SKM-1 (cell line): ENCODE data around the gene KIR2DL1.
"Not testable (repeated sequence)": the region's sequence is repeated elsewhere in the genome, so short reads cannot be mapped to it uniquely, and the experiment has no call there.

Source experiments
- DNase-seq: peaks from one replicate; lab custom pipeline; 2025; ENCODE audit not compliant: unreplicated experiment; lab: John Stamatoyannopoulos, UW

Gene KIR2DL1

DNA sequence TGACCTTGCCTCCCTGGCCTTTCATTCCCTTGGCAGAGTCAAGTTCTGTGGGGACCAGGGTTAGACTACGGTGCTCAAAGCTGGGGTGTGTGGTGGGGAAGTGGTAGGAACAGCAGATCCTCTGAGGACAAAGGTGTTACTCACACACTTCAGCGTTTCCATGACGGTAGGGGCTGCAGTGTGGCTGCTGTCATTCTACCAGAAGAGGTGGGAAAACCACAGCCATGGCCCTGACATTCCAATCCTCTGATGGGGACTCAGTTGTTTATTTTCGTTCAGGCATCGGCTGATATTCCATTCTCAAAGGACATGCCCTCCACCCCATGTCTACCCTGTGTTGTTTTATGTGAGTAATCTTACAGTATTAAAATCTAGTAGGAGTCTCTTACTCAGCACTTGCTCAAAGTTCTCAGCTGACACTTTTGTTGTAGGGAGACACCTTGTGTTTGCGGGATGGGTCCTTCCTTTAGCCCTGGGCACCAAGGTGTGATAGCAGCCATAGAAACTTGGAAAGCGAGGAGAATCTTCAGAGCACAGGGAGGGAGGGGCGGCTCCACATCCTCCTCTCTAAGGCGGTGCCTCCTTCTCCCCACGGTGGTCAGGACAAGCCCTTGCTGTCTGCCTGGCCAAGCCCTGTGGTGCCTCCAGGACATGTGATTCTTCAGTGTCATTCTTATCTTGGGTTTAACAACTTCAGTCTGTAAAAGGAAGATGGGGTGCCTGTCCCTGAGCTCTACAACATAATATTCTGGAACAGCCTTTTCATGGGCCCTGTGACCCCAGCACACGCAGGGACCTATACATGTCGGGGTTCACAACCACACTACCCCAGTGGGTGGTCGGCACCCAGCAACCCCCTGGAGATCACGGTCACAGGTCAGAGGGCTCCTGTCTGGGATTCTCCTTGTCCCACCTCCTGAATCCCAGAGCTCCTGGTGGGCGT is 1.7 kb downstream of the KIR2DL1 start:
- DNase-seq: not testable (repeated sequence)

DNA sequence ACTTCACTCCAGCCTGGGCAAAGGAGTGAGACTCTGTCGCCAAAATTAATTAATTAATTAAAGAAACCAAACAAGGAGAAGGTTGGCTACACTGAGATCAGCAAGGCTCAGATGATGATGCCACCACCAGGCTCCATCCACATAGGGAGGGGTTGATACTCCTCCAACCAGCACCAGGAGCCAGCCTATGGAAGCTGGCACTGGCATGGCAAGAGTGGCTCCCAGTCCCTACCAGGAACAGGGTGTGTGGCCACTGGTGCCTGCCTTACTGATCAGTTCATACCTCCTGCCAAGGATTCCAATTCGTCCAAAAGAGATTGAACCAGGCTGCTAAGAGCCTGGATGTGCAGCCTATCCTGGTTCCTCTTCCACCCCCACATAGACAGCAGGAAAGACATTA is 3.1 kb downstream of the KIR2DL1 start:
- DNase-seq: not testable (repeated sequence)

DNA sequence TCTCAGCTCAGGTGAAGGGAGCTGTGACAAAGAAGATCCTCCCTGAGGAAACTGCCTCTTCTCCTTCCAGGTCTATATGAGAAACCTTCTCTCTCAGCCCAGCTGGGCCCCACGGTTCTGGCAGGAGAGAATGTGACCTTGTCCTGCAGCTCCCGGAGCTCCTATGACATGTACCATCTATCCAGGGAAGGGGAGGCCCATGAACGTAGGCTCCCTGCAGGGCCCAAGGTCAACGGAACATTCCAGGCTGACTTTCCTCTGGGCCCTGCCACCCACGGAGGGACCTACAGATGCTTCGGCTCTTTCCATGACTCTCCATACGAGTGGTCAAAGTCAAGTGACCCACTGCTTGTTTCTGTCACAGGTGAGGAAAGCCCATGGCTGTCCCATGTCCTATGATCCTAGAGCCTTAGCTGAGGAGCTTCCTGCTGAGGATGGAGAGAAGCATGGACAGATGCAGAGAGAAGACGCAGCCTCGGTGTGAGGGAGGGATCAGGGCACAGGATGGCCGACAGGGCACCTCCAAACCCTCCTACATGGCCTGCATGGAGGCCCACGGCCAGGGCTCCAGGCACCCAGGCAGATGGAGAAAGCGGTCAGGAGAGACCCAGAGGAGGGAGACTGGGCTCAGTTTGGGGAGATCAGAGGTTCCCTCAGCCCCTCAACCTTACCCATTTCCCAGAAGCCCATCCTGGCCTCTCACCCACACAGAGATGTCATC is 5.7 kb downstream of the KIR2DL1 start:
- DNase-seq: not testable (repeated sequence)

DNA sequence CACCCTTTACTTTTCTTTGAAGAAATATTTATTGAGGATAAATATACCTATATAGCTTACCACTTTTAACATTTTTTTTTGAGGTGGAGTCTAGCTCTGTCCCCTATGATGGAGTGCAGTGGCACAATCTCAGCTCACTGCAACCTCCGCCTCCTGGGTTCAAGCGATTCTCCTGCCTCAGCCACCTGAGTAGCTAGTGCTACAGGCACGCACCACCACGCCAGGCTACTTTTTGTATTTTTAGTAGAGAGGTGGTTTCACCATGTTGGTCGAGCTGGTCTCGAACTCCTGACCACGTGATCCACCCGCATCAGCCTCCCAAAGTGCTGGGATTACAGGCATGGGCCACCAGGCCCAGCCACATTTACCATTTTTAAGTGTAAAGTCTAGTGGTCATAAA is 6.2 kb downstream of the KIR2DL1 start:
- DNase-seq: not testable (repeated sequence)

DNA sequence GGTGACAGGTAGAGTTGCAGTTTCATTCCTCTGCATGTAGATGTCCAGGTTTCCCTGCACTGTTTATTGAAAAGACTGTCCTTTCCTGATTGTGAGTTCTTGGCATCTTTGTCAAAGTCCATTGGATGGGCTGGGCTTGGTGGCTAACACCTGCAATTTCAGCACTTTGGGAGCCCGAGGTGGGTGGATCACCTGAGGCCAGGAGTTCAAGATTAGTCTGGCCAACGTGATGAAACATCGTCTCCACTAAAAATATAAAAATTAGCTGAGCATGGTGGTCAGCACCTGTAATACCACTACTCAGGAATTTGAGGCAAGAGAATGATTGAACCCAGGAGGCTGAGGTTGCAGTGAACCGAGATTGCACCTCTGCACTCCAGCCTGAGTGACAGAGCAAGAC is 8.3 kb downstream of the KIR2DL1 start:
- not testable (repeated sequence) for DNase-seq

DNA sequence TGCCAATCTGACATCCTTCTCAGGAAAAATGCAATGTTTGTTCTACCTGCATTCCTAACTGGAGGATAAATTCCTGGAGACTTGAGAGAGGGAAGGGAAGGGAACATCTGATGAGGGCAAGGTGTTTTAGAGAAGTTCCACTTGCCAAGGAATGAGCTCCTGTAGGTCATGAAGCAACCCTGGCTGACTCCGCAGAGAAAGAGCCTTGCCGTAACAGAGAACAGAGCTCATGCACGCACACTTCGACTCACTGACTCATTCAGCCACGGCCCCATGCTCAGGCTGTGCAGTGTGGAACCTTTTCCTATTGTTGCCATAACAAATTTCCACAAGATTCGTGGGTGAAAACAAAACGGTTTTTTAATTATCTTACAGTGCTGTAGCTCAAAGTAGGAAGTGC is 9.3 kb downstream of the KIR2DL1 start:
- not testable (repeated sequence) for DNase-seq

DNA sequence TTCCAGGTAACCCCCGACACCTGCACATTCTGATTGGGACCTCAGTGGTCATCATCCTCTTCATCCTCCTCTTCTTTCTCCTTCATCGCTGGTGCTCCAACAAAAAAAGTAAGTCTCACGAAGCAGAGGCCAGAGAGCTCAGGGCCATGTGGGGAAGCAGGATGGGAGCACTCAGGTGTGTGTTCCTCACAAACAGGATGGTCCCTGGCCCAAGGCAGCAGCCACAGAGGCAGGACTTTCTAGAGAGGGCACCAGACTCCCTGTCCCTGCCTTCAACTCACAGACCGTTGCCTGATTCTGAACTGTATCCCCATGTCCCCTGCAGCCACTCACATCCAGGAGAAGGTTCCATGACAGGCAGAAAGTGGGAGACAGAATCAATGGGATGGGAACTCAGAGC is 13.3 kb downstream of the KIR2DL1 start:
- DNase-seq: not testable (repeated sequence)

DNA sequence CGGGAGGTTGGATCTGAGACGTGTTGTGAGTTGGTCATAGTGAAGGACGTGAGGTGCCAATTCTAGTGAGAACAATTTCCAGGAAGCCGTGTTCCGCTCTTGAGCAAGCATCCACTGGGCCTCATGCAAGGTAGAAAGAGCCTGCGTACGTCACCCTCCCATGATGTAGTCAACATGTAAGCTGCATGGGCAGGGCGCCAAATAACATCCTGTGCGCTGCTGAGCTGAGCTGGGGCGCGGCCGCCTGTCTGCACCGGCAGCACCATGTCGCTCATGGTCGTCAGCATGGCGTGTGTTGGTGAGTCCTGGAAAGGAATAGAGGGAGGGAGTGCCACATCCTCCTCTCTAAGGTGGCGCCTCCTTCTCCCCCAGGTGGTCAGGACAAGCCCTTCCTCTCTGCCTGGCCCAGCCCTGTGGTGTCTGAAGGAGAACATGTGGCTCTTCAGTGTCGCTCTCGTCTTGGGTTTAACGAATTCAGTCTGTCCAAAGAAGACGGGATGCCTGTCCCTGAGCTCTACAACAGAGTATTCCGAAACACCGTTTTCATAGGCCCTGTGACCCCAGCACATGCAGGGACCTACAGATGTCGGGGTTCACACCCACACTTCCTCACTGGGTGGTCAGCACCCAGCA is 16.6 kb downstream of the KIR2DL1 start:
- DNase-seq: not testable (repeated sequence)

DNA sequence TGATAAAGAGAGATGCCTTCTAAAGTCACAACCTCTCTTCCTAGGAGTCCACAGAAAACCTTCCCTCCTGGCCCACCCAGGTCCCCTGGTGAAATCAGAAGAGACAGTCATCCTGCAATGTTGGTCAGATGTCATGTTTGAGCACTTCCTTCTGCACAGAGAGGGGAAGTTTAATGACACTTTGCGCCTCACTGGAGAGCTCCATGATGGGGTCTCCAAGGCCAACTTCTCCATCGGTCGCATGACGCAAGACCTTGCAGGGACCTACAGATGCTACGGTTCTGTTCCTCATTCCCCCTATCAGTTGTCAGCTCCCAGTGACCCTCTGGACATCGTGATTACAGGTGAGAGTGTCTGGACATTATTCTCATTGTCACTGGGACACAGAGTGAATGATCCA is 18.6 kb downstream of the KIR2DL1 start:
- not testable (repeated sequence) for DNase-seq

DNA sequence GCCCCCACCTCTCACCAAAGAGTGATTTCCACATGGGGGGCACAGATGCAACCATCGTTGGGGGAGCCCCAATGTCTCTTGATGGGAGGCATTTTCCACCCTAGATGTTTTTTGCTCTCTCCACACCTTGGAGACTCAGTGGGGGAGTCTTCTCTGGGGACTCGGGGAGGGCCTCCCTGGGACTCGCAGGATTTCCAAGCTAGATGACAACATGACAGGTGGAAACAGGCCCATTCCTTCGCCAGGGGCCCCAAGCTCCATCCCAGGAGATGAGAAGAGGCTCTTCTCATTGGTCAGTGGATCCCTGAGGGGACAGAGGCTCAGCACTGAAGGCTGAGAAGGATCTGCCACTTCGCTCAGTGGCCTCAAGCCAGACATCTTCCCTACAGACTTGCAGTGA is 21.1 kb downstream of the KIR2DL1 start:
- no peak for DNase-seq

DNA sequence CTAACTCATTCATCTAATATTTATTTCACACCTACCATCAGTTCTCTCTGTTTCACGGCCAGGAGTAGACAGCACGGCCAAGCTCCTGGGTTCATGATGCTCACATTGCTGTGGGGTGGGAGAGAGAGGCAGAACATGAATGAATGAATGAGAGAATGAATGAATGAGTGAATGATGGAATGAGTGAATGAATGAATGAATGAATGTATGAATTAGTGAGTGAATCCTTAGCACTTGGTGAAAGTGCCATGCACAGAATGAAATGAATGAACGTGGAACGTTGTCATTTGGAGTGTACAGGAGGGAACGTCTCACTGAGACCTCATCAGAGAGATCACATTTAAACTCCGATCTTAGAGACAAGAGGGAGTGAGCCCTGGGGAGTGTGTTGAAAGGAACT is 21.9 kb downstream of the KIR2DL1 start:
- no peak for DNase-seq

DNA sequence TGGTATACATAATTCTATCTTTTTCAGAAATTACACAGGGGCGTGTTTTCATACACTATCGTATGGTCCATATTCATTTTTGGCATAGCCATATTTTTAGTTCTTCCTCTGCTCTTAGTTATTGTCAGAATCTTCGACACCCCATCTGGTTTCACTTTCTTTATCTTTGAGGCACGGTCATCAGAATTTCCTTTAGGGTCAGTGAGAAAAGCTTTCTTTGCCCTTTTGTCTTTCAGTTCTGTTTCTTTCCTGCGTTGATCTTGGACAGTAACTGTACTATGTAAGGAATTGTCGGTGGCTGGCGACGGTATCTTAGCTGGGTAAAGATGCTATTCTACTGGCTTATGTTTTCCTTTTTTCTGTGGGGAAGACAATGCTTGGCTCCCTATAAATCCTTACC is 23.2 kb downstream of the KIR2DL1 start:
- DNase-seq: no peak

DNA sequence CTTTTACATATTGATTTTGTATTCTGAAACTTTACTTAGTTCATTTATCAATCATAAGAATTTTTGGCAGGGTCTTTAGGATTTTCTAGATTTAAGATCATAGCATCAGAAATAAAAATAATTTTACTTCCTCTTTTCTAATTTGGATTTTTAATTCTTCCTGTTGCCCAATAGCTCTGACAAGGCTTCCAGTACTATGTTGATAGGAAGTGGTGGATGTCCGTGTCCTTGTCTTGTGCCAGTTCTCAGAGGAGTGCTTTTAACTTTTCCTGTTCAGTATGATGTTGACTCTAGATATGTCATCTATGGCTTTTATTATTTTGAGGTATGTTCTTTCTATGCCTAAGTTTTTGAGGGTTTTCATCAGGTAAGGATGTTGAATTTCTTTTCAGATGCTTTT is 26.2 kb downstream of the KIR2DL1 start:
- DNase-seq: no peak

DNA sequence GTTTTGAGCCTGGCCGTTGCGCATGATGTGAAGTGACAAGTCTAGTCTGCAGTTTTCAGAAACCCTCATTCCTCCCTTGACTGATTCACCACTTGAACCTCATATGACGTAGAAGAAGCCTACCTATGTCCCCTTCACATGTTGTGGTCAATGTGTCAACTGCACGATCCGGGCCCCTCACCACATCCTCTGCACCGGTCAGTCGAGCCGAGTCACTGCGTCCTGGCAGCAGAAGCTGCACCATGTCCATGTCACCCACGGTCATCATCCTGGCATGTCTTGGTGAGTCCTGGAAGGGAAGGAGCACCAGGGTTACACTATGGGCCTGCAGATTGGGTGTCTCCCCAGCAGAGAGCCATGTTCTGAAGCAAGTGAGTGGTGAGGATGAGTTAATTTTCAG is 33.8 kb downstream of the KIR2DL1 start, which contains the start of gene KIR2DL4:
KIR2DL4 (plus strand) TSS at position 201 of the 400 bp plus-strand sequence; CDS start at position 243, 42 bp downstream.
- no peak for DNase-seq

DNA sequence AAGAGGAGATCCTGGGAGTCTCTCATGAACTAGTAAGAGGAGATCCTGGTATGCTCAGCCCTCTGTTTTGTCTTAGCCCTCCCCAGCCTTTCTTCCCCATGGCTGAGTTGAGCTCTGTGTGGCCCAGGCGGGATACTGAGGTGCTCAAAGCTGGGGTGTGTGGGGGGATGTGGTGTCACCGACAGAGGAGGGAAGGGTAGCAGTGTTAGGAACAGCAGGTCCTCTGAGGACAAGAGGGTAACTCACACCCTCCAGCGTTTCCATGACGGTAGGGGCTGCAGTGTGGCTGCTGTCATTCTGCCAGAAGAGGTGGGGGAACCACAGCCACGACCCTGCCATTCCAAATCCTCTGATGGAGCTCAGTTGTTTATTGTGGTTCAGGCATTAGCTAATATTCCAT is 34.5 kb downstream of the KIR2DL1 start:
- no peak for DNase-seq

DNA sequence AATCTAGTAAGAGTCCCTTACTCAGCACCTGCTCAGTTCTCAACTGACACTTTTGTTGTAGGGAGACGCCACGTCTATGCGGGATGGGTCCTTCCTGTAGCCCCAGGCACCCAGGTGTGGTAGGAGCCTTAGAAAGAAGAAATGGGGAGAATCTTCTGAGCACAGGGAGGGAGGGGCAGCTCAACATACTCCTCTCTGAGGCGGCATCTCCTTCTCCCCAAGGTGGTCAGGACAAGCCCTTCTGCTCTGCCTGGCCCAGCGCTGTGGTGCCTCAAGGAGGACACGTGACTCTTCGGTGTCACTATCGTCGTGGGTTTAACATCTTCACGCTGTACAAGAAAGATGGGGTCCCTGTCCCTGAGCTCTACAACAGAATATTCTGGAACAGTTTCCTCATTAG is 35.0 kb downstream of the KIR2DL1 start:
- no peak for DNase-seq

DNA sequence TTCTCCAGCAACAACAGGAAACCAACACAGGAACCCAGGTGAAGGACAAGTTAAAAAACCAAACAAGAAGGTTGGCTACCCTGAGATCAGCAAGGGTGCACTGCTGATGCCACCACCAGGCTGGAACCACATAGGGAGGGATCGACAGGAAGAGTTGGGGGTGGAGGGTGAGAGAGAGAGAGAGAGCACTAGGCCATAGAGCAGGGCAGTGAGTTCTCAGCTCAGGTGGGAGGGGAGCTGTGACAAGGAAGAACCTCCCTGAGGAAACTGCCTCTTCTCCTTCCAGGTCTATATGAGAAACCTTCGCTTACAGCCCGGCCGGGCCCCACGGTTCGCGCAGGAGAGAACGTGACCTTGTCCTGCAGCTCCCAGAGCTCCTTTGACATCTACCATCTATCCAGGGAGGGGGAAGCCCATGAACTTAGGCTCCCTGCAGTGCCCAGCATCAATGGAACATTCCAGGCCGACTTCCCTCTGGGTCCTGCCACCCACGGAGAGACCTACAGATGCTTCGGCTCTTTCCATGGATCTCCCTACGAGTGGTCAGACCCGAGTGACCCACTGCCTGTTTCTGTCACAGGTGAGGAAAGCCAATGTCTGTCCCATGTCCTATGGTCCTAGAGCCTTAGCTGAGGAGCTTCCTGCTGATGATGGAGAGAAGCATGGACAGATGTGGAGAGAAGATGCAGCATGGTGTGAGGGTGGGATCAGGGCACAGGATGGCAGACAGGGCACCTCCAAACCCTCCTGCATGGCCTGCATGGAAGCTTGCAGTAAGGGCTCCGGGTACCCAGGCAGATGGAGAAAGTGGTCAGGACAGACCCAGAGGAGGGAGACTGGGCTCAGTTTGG is 36.3 kb downstream of the KIR2DL1 start:
- DNase-seq: no peak

DNA sequence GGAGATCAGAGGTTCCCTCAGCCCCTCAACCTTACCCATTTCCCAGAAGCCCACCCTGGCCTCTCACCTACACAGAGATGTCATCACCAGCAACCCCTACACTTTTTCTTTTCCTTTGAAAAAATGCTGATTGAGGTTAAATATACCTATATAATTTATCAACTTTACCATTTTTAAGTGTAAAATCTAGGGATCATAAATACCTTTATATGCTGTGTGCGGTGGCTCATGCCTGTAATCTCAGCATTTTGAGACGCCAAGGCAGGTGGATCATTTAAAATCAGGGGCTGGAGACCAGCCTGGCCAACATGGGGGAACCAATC is 36.9 kb downstream of the KIR2DL1 start:
- no peak for DNase-seq

DNA sequence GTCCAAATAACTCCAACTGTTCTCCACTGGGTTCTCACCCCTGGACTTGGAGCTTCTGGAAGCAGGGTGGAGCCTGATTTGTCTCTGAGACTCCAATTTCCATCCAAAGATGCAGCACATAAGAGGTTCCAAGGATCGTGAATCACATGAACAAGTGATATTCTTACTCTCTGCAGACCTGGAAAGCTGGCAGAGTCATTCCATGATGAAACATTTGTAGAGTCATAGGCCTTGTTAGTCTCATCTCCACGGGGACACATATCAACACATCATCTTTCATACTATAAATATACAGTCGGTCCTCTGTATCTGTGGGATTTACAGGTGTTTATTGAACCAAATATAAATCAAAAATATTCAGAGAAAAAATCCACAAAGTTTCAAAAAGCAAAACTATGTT is 45.0 kb downstream of the KIR2DL1 start:
- not testable (repeated sequence) for DNase-seq

DNA sequence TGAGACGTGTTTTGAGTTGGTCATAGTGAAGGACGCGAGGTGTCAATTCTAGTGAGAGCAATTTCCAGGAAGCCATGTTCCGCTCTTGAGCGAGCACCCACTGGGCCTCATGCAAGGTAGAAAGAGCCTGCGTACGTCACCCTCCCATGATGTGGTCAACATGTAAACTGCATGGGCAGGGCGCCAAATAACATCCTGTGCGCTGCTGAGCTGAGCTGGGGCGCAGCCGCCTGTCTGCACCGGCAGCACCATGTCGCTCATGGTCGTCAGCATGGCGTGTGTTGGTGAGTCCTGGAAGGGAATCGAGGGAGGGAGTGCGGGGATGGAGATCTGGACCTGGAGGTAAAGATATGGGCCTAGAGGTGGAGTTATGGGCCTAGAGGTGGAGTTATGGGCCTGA is 46.7 kb downstream of the KIR2DL1 start, which contains the start of gene KIR3DL1:
KIR3DL1 (plus strand) TSS at position 218 of the 400 bp plus-strand sequence.
- not testable (repeated sequence) for DNase-seq
